Stimulated activated CD4-positive, alpha-beta T cell treated with anti-CD3 and anti-CD28 coated beads, Interleukin-4, amount 100 ng/mL, for 1 hour (primary cell): Measurements from ENCODE around the gene PTPN4.

Experiments used
- DNase-seq: peaks from one replicate; pipeline ENCODE4 v3.0.0-alpha.2; 2020

The PTPN4 gene

DNA sequence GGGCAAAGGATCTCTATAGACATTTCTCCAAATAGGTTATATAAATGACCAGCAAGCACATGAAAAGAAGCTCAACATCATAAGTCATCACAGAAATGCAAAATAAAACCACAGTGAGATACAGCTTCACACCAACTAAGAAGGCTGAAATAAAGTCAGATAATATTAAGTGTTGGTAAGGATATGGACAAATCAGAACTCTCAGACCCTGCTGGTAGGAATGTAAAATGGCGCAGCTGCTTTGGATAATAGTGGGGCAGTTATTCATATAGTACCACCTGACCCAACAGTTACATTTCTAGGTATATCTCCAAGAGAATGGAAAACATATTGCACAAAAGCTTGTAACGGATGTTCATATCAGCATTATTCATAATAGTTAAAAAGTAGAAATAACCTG, 267.2 kb downstream of the PTPN4 start:
- no peak for DNase-seq

DNA sequence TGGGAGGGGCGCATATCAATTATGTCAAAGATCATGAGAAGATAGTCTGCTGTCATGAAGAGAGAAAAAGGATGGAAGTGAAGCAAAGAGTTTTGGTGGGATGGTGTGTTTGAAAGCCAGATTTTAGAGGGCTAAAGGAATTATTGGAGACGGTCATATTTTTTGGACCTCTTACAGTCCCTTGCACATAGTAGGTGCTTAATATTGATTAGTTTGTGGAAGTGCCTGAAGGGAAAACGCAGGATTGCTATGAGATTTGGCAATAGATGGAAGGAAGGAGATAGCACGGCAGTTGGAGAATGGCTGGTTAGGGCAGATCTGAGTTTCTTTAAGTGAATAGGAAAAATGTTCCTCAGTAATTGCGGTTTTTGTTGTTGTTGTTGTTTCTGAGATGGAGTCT, 269.1 kb downstream of the PTPN4 start:
- DNase-seq: no peak

DNA sequence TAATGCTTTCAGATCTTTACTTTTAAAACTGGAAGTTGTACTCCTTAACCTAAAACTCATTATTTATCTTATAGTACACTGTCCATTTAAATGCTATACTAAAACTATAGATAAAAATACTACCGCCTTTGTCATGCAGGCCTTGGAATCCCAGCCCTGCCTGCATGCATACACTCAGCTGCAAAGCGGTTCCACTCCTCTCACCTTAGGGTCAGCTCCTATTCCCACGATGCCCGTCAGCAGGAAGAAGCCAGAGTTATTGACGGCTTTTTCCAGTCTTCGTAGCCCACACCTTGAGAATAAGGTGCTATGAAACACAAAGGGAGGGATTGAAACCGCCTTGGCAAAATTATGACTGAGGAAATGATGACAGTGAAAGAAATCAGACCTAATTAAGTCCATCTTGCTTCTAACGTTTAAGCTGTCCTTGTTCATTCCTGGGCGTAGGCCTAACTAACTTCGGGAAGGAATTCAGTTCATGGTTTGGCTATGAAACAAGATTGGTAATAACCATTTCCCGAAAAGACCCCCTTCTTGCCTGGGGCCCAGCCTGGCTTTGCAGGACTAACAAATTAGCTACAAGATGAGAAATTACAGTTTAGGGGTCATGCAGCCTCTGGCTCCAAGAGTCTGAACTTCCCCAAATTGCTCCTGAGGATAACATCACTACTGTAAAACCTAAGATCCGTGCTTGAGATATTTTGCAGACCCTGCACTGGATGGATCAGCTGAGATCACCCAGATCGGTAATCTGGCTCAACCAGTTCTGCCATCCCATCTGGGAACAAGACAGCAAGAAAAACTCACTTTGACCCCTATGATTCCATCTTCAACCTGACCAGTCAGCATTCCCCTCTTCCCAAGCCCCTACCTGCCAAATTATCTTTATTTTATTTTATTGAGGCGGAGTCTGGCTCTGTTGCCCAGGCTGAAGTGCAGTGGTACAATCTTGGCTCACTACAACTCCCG, 270.2 kb downstream of the PTPN4 start:
- DNase-seq: no peak

DNA sequence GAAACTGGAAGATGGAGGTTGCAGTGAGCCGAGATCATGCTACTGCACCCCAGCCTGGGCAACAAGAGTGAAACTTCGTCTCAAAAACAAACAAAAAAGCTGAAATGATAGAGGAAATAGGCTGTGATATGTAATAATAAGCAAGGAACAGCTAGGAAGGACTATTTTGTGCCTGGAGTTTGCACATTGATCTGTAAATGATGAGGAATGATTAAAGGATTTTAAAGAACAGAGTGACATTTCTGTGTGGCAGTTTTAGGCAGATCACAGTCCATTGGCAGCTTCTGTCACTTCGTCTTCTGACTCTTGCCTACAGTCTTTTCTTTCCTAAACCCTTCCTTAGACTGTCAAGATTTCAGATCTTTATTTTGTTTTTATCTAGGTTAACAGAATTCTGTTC, 272.6 kb downstream of the PTPN4 start:
- DNase-seq: no peak
